Activated CD8-positive, alpha-beta memory T cell treated with anti-CD3 and anti-CD28 coated beads for 48 hours (primary cell): ENCODE data around the gene XAGE5.
"Not testable (repeated sequence)": the region's sequence is repeated elsewhere in the genome, so short reads cannot be mapped to it uniquely, and the experiment has no call there.

ENCODE experiments used
- DNase-seq, 3 experiments: peaks; one replicate each; pipeline ENCODE4 v3.0.0-alpha.2; 2020; ENCODE audit warnings: low read depth in 2 of 3, low spot score in 2 of 3

Gene XAGE5

GRCh38 chrX:52811065-52811625 lies at the start of gene XAGE5:
Gene XAGE5, plus strand, starts transcription at chrX:52811287. Its CDS starts 1,280 bp downstream, at chrX:52812567.
- DNase-seq = no peak

GRCh38 chrX:52765983-52766382 lies 45.1 kb upstream of the XAGE5 start:
- DNase-seq = not testable (repeated sequence)

DNA sequence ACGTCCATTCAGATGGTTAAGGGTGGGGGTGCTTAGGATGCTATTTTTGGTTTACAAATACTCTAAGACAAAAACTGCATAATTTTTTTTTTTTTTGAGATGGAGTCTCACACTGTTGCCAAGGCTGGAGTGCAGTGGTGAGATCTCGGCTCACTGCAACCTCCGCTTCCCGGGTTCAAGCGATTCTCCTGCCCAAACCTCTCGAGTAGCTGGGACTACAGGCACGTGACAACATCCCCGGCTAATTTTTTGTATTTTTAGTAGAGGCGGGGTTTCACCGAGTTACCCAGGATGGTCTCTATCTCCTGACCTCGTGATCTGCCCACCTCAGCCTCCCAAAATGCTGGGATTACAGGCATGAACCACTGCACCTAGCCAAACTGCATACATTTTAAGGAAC lies 37.6 kb upstream of the XAGE5 start:
- not testable (repeated sequence) for DNase-seq

DNA sequence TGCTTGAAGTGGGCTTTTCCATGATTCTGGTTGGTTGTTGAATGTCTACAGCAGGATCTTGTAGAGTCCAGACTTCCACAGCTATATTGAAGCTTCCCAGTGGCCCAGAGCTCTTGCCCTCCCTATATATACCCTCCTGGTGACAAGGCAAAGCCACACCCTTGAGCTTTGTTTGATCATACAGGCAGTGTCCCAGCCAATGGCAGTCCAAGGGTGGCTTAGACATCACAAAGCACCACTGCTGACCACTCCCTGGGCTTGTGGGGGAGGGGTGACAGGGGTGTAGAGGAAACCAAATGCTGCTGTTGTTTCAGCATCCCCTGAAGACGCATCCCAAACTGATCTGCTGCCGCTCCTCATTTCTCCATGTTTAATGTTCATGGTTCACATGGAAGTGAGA lies 13.8 kb upstream of the XAGE5 start, which contains the start of gene SPANXN5:
Gene SPANXN5, minus strand, starts transcription at position 101 of the 400 bp plus-strand sequence. Its CDS starts 79 bp downstream, at position 22.
- DNase-seq = not testable (repeated sequence)

- not testable (repeated sequence) for DNase-seq
Observed at GRCh38 chrX:52804876-52805275, 6.2 kb upstream of the XAGE5 start.

- no peak for DNase-seq
Observed at GRCh38 chrX:52819788-52820187, 8.7 kb downstream of the XAGE5 start.

DNA sequence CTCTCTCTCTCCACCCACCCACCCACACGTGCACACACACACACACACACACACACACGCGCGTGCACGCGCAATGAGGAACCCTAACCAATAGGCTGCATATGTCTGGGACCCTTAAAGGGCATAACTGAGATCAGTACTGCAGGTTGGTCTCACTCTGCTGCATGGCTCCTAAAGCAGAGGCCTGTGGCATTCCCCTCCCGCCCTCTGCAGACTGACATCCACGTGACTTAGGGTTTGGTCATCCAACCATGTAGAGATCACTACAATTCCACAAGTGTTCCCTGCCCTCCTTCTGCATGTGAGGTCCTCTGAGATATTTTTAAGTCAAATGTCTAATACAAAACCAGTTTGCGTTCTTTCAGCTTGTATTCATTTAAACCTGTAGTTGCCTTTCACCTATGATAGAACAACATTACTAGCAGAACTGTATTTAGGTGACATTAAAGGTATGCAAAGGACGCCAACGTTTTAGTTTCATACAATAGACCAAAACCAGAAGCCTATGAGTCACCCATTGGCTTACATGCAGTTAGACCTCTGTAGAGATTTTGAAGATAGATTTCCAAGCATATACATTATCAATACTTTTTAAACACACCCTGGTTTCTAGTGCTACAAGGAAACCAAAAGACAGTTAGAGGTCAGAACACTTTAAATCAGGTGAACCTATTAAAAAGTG lies 10.1 kb downstream of the XAGE5 start:
- DNase-seq = no peak

GRCh38 chrX:52824608-52825007 lies 13.5 kb downstream of the XAGE5 start:
- DNase-seq = no peak

GRCh38 chrX:52830551-52830950 lies 19.5 kb downstream of the XAGE5 start:
- DNase-seq = no peak

DNA sequence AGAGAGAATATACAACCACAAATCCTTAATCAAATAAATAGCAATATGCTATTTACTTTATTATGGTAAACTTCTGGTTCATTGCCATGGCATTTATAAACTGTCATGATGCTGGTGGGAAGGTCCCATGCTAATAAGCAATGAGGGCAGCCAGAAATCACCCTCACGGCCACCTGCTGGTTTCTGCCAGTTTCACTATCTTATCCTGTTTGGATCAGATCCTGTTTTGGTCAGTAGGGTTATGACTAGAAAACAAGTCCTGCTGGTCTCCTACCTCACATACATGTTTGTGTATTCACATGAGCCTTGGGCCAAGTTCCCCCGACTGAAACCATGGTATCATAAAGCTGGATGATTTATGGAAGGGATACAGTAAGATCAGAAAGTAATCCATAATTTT lies 28.1 kb downstream of the XAGE5 start:
- DNase-seq = no peak

DNA sequence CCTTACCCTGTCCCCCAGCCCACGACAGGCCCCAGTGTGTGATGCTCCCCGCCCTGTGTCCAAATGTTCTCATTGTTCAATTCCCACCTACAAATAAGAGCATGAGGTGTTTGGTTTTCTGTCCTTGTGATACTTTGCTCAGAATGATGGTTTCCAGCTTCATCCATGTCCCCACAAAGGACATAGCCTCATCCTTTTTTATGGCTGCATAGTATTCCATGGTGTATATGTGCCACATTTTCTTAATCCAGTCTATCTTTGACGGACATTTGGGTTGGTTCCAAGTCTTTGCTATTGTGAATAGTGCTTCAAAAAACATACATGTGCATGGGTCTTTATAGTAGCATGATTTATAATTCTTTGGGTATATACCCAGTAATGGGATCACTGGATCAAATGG lies 32.5 kb downstream of the XAGE5 start:
- DNase-seq = not testable (repeated sequence)

DNA sequence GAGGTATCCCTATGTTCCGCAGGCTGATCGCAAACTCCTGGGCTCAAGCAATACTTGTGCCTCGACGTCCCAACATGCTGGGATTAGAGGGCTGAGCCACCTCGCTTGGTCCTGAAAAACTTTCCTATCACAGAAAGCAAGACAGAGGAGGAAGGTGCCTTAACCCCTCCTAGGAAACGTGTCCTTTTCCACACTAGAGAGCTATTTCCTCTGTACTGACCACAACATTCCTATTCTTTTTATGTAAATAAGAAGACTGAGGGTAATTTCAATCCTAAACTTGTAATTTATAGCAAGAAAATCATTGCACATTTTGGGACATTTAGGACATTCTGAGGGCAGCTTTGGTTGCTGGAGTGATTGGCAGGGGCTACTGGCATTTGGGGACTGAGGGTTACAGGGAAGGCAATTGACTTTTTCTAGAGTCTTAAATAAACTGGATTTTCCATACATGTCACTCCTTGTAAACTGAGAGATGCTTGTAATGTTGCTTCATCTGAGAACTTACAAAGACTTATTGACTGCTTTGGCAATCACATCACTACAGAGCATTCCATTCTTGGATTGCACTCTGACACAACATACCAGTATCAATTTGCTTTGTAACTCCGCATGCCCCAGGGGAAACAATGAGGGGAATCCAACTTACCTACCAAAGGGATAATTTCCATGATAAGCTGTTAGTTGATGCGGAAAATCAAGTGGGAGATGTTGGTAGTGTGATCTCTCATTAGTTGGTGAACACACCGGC lies 41.2 kb downstream of the XAGE5 start:
- DNase-seq = no peak

GRCh38 chrX:52856991-52857525 lies 46.0 kb downstream of the XAGE5 start:
- DNase-seq = not testable (repeated sequence)

GRCh38 chrX:52865343-52865998 lies 54.4 kb downstream of the XAGE5 start:
- DNase-seq = no peak
